ENCODE data around the gene SLC12A2. TPM values are rescaled to one million over a fixed set of nuclear protein-coding genes. Genes with fewer than 3 reads are reported as not detected.

Gene SLC12A2
- total and polyA plus RNA-seq, 2 experiments from 2014 or later: 7.3 to 14.6 TPM

DNA sequence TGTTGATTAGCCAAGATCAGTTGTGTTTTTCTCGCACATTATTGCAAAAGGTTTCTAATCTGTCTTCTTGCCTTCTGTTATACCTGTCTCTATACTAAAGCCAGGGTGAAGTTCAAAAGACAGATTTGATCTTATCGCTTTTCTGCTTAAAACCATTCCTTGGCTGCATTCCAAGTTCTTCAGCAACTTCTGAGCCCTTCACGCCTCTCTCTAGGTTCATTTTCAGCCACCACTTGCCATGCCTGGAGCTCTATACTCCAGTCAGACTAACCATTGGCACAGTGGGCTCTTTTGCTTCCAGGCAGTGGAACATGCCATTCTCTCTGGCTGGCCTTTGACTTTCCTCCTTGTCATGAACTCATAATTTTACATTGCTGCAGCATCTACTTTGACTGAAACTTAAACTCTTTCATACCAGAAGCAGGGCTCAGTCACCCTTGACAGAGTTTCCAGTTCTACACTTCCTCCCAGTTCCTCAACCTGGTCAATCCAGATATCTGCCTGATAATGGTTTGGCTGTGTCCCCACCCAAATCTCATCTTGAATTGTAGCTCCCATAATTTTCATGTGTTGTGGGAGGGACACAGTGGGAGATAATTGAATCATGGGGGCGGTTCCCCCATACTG, 114.4 kb downstream of the SLC12A2 start:
- Histone ChIP-seq H3K36me3 (no peaks in the 10 kb centered on the region), H3K4me1 (ENCODE audit: low read depth) (peaks cover 6% of the 10 kb centered on the region)
- DNase-seq (ENCODE audit: low read depth in 1 of 2, low spot score in 1 of 2): no peak

DNA sequence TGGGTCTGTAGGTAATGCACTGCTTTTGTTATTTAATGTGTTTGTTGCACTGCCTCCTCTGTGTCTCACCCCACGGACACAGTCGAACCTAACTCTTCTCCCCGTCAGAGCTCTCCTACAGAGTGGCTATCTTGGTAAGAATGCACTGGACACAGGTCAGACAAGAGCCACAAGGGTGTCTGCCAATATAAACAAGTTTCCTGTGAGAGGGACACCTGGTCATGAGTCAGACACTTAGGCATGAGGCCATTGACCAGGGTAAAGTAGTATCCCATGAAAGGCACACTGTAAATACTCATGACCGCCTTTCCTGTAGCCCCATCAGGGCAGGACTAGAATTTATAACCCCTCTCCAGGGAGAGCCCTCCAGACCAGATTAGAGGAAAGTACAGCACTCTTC, 115.5 kb downstream of the SLC12A2 start:
- TF ChIP-seq, protein P1, sequence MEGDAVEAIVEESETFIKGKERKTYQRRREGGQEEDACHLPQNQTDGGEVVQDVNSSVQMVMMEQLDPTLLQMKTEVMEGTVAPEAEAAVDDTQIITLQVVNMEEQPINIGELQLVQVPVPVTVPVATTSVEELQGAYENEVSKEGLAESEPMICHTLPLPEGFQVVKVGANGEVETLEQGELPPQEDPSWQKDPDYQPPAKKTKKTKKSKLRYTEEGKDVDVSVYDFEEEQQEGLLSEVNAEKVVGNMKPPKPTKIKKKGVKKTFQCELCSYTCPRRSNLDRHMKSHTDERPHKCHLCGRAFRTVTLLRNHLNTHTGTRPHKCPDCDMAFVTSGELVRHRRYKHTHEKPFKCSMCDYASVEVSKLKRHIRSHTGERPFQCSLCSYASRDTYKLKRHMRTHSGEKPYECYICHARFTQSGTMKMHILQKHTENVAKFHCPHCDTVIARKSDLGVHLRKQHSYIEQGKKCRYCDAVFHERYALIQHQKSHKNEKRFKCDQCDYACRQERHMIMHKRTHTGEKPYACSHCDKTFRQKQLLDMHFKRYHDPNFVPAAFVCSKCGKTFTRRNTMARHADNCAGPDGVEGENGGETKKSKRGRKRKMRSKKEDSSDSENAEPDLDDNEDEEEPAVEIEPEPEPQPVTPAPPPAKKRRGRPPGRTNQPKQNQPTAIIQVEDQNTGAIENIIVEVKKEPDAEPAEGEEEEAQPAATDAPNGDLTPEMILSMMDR (IDR thresholded peaks at IDR 0.05; ENCODE audit: low read depth, low read length): no peak
- Histone ChIP-seq H3K9me3 (ENCODE audit: low read depth) (no peaks in the 10 kb centered on the region), H3K4me1 (ENCODE audit: low read depth) (peaks cover 6% of the 10 kb centered on the region), H3K36me3 (no peaks in the 10 kb centered on the region), H3K27me3 (peaks cover 19% of the 10 kb centered on the region), H3K4me3 (no peak overlapping the region), H3K27ac (no peak overlapping the region)
- DNase-seq (ENCODE audit: low read depth in 1 of 2, low spot score in 1 of 2): peak in 1 of 2 donors; percentile 41

More for the DNA sequence above, 114.4 kb downstream of the SLC12A2 start:
- Histone ChIP-seq H3K4me3 (no peak overlapping the region), H3K27me3 (peaks cover 17% of the 10 kb centered on the region), H3K27ac (no peak overlapping the region), H3K9me3 (ENCODE audit: low read depth) (no peaks in the 10 kb centered on the region)
- TF ChIP-seq, protein P1 (IDR thresholded peaks at IDR 0.05; ENCODE audit: low read depth, low read length): no peak

DNA sequence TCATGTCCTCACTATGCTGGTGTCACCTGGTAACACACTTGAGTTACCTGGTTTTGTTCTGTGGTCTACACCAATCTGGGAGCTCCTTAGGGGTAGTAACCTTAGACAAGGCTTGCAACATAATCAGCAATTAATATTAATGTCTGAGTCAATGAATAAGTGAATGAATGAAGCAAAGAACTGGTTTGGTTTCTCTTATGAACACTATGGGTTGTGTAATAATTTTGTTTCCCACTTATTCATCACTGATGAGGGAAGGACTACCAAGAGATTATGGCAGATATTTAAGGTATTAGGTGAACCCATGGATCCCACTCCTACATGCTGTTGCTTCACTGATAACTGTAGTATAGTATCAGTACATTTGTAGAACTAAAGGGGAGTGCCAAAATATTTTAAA, 116.0 kb downstream of the SLC12A2 start:
- TF ChIP-seq, protein P1 (IDR thresholded peaks at IDR 0.05; ENCODE audit: low read depth, low read length): no peak
- Histone ChIP-seq H3K9me3 (ENCODE audit: low read depth) (no peaks in the 10 kb centered on the region), H3K27ac (no peak overlapping the region), H3K27me3 (peaks cover 19% of the 10 kb centered on the region), H3K4me1 (ENCODE audit: low read depth) (peaks cover 6% of the 10 kb centered on the region), H3K4me3 (no peak overlapping the region), H3K36me3 (no peaks in the 10 kb centered on the region)
- DNase-seq (ENCODE audit: low read depth in 1 of 2, low spot score in 1 of 2): no peak

DNA sequence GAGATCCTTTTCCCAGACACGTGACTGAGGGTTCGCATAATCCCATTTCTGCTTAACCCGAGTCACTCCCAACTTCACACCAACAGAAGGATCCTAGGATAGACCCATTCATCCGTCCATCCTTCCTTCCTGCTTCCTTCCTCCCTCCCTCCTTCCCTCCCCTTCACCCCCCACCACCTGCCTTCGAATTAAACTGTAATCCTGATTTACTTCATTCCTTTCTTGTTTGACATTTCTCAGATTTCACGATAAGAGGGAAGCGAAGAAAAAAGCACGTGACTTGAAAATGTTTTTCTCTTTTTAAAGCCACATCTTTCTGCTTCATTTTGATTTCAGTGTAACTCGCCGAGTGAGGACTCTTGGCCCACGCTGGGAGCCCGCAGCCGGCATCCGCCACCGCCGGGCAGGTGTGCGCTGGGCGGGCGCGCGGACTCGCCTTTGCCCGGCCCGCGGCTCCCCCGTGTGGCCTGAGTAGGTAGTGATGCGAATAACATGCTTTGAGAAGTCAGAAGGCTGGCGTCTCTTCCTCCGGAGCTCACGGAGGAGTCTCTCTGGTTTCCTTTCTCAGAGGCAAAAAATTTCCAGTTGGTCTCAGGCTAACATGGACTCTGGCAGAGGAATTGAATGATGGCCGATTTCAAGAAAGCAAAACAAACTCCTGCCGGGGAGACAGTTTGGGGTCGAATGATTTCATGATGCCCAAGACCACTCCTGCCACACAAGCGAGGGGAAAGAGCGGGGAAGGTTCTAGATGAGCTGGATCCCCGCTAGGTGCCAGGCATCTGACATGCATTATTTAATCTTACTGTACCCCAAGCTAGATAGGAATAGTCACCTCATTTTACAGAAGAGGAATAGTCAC, 117.7 kb downstream of the SLC12A2 start:
- Histone ChIP-seq H3K4me1 (ENCODE audit: low read depth) (peaks cover 6% of the 10 kb centered on the region), H3K27me3 (peaks cover 19% of the 10 kb centered on the region), H3K27ac (no peak overlapping the region), H3K9me3 (ENCODE audit: low read depth) (no peaks in the 10 kb centered on the region), H3K36me3 (no peaks in the 10 kb centered on the region), H3K4me3 (peak overlapping the region; percentile 10)
- TF ChIP-seq, protein P1 (IDR thresholded peaks at IDR 0.05; ENCODE audit: low read depth, low read length): peak; percentile 82
- DNase-seq (ENCODE audit: low read depth in 1 of 2, low spot score in 1 of 2): peak; percentile 75 to 82

DNA sequence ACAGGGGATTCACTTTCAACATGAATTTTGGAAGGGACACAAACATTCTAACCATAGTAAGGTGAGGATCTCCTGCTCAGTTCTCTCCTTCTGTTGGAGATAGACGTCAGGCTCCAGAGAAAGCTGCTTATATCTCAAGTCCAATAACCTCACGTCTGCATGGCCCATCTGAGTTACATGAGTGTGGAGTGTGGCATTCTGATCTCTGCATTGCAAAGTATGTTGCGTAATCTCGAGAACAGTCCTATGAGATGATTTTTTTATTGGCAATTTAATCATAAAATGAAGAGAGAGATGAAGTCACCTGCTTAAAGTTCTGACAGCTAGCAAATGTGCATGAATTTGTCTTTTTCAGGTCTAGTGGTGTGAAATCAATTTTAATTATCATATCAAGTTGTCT, 118.8 kb downstream of the SLC12A2 start:
- no peak for DNase-seq (ENCODE audit: low read depth in 1 of 2, low spot score in 1 of 2)
- Histone ChIP-seq H3K36me3 (no peaks in the 10 kb centered on the region), H3K9me3 (ENCODE audit: low read depth) (no peaks in the 10 kb centered on the region), H3K27me3 (peaks cover 19% of the 10 kb centered on the region), H3K4me3 (no peak overlapping the region), H3K27ac (no peak overlapping the region), H3K4me1 (ENCODE audit: low read depth) (peaks cover under 1% of the 10 kb centered on the region)
- TF ChIP-seq, protein P1 (IDR thresholded peaks at IDR 0.05; ENCODE audit: low read depth, low read length): no peak
